Measurements from ENCODE around the gene EXOC3L4. TPM values are rescaled to one million over a fixed set of nuclear protein-coding genes. Genes with fewer than 3 reads are reported as not detected.

EXOC3L4 gene
- total and polyA plus RNA-seq, 2 of the 8 experiments (the other 6 are each of a cell fraction or from before 2014, with no cell fraction given), result 0.45 to 0.57 TPM

DNA sequence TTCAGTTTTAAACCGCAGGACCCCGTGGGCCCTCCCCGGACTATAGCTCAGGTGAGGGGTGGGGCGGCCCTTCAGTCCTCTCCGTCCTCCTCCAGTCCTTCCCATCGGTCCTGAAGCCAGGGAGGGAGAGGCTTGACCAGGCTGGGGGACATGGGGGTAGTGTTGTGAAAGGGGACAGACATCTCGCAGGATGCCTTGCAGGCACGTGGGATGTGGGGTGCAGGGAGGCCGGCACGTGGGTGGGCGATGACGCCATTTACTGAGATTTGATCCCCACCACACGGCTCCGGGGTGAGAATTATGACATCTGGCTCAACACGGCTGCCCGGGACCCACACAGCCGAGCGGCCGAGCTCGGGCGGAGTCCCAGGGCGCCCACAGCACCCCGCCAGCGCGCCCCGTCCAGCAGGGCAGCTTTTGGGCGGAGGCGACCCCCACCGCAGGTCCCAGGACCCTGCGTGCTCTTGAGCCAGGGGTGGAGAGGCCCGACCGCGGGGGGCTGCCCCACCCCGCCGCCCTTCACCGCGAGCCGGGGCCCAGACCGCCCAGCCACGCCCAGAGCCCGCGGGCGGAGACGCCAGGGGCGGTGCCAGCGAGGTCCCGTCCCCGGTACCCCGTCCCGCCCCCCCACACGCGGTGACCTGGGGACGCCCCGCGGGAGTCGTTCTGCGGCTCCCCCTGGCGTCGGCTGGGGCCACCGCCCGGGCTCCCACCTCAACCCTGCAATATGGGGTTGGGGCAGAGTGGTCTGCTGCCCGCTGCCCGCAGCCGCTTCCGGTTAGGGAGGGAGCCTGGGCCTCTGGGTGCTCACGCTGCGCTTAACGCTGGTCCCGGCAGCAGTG is 3.3 kb upstream of the EXOC3L4 start (continued):
- TF ChIP-seq CHD2 (IDR thresholded peaks at IDR 0.05; ENCODE audit: low read length) (no peak), CBX8 (IDR thresholded peaks at IDR 0.05; ENCODE audit: borderline replicate concordance, low read depth, low read length) (no peak), SUZ12 (IDR thresholded peaks at IDR 0.05; ENCODE audit: low read length) (no peak), TBP (IDR thresholded peaks at IDR 0.05; ENCODE audit: low read depth, low read length) (no peak), GTF2F1 (IDR thresholded peaks at IDR 0.05; ENCODE audit: borderline replicate concordance, low read depth, low read length) (no peak), HDAC6 (IDR thresholded peaks at IDR 0.05; ENCODE audit: low read depth, low read length) (no peak), RAD21 (IDR thresholded peaks at IDR 0.05 in 1 of 2, conservative IDR thresholded peaks at IDR 0.05 in 1 of 2; ENCODE audit: low read depth in 2 of 2, low read length in 2 of 2) (peak in 1 of 2 experiments; percentile 32; a peak in 1 of 4 replicates), CEBPB (IDR thresholded peaks at IDR 0.05; ENCODE audit: low read depth, low read length) (no peak), ASH2L (IDR thresholded peaks at IDR 0.05; ENCODE audit: low read length) (no peak), POLR2AphosphoS5 (IDR thresholded peaks at IDR 0.05; ENCODE audit: low read depth, low read length) (no peak), EGR1 (IDR thresholded peaks at IDR 0.05; ENCODE audit: borderline replicate concordance, low read depth, low read length) (no peak), RBBP5 (IDR thresholded peaks at IDR 0.05; ENCODE audit: borderline replicate concordance, low read depth, low read length) (0 out of 2 replicates have a peak, but pooled peaks have one; percentile 40), JUN (IDR thresholded peaks at IDR 0.05; ENCODE audit: low read depth, low read length) (no peak), TCF12 (IDR thresholded peaks at IDR 0.05; ENCODE audit: low read depth, low read length) (no peak), BACH1 (IDR thresholded peaks at IDR 0.05; ENCODE audit: low read length) (no peak), KDM4A (IDR thresholded peaks at IDR 0.05; ENCODE audit: low read depth, low read length, severe bottlenecking) (peak; percentile 61)
- TF ChIP-seq, protein P1, sequence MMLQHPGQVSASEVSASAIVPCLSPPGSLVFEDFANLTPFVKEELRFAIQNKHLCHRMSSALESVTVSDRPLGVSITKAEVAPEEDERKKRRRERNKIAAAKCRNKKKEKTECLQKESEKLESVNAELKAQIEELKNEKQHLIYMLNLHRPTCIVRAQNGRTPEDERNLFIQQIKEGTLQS (IDR thresholded peaks at IDR 0.05; ENCODE audit: insufficient read depth, low read depth, low read length), result no peak
- TF ChIP-seq, protein P2, sequence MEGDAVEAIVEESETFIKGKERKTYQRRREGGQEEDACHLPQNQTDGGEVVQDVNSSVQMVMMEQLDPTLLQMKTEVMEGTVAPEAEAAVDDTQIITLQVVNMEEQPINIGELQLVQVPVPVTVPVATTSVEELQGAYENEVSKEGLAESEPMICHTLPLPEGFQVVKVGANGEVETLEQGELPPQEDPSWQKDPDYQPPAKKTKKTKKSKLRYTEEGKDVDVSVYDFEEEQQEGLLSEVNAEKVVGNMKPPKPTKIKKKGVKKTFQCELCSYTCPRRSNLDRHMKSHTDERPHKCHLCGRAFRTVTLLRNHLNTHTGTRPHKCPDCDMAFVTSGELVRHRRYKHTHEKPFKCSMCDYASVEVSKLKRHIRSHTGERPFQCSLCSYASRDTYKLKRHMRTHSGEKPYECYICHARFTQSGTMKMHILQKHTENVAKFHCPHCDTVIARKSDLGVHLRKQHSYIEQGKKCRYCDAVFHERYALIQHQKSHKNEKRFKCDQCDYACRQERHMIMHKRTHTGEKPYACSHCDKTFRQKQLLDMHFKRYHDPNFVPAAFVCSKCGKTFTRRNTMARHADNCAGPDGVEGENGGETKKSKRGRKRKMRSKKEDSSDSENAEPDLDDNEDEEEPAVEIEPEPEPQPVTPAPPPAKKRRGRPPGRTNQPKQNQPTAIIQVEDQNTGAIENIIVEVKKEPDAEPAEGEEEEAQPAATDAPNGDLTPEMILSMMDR (IDR thresholded peaks at IDR 0.05; ENCODE audit: control extremely low read depth in 1 of 3, insufficient read depth in 1 of 3, low read depth in 1 of 3, low read length in 3 of 3), result peak in 2 of 3 experiments; percentile 36 to 43; a peak in 3 of 4 replicates

Measured in H1 (cell line).